ENCODE measurements around the gene METTL25B. TPM values are rescaled to one million over a fixed set of nuclear protein-coding genes. Genes with fewer than 3 reads are reported as not detected.

Gene METTL25B
- total and polyA plus RNA-seq, 5 experiments from 2014 or later: 2.3 to 39.3 (median 6.7) TPM

DNA sequence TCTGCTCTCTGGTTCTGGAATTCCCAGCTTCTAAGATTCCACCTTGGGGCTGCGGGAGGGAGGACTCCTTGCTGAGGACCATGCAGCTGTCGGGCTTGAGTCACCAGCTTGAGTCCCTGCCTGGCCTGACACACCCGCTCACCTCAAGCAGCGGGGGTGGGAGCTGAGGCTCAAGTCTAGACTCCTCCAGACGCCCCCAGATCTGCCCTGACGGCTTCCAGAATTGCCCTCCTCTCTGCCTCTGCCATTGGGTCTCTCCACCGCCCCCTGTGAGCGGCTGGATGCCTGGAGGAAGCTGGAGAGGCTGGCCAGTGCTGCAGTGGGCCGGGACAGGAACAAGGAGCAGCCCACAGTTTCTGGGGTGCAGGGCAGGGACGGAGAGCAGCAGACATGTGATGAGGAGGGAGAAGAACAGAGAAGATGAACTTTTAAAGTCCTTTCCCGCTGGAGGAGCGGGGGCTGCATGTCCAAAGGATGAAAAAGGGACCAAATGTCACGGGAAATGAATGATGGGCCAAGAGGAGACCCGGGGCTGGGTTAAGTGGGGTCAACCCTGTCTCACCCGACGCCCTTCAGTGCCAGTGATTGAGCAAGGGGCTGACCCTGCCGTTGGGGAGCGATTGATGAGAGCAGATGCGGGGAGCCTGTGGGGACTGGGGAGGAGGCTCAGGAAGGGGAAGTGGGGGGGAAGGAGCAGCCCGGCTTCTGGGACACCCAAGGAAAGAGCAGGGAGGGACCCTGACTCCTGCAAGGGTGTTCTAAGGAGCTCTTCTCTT is 36.4 kb upstream of the METTL25B start:
- H3K4me1 Mint-ChIP-seq: peaks cover 19 to 32% (median 25%) of the 10 kb centered on the region in 4 donors
- no peak for ATAC-seq
- H3K36me3 Mint-ChIP-seq: no peaks in the 10 kb centered on the region
- peaks cover 28 to 66% (median 46%) of the 10 kb centered on the region in 5 donors for H3K27me3 Mint-ChIP-seq
- peak overlapping the region in 3 of 10 donors; percentile 67 to 74 (median 72) for H3K27ac Mint-ChIP-seq
- DNase-seq: peak in 1 of 10 donors; percentile 59
- no peaks in the 10 kb centered on the region for H3K9me3 Mint-ChIP-seq
- H3K4me3 Mint-ChIP-seq: peak overlapping the region in 2 of 10 donors; percentile 7 to 41
- POLR2A ChIA-PET: interaction anchor here (0.7 kb wide), 1 partner anchor 22 kb away, joined by 3 read pairs; no protein-coding TSS in a partner anchor

DNA sequence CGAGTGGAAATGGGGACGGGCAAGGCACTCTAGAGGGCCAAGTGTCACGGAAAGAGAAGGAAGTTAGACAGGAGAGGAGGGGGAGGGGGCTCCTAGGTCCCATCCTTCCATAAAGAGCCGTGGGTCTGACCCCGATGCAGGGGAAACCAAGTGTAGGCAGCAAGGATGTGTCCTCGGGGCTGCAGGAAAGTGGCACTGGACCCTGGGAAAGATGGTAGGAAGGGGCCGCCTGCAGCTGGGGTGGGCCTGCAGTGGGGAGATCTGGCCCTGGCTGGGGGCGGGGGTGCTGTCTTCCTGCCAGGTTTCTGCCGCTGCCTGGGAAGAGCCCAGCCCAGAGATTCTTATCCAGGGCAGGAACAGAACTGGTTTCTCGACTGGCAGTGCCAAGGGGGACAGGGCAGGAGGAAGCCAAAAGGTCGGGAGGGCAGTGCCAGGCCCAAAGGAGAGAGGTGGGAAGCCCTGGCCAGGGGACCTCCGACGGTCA is 35.8 kb upstream of the METTL25B start:
- Mint-ChIP-seq H3K4me1 (peaks cover 19 to 32% (median 25%) of the 10 kb centered on the region in 4 donors), H3K27me3 (peaks cover 28 to 69% (median 53%) of the 10 kb centered on the region in 5 donors), H3K27ac (peak overlapping the region in 2 of 10 donors; percentile 67 to 72), H3K9me3 (no peaks in the 10 kb centered on the region), H3K4me3 (peak overlapping the region in 2 of 10 donors; percentile 7 to 41), H3K36me3 (no peaks in the 10 kb centered on the region)
- peak in 1 of 10 donors; percentile 38 for DNase-seq
- POLR2A ChIA-PET: interaction anchor here (0.7 kb wide), 1 partner anchor 21 kb away, joined by 3 read pairs; no protein-coding TSS in a partner anchor
- ATAC-seq: no peak

DNA sequence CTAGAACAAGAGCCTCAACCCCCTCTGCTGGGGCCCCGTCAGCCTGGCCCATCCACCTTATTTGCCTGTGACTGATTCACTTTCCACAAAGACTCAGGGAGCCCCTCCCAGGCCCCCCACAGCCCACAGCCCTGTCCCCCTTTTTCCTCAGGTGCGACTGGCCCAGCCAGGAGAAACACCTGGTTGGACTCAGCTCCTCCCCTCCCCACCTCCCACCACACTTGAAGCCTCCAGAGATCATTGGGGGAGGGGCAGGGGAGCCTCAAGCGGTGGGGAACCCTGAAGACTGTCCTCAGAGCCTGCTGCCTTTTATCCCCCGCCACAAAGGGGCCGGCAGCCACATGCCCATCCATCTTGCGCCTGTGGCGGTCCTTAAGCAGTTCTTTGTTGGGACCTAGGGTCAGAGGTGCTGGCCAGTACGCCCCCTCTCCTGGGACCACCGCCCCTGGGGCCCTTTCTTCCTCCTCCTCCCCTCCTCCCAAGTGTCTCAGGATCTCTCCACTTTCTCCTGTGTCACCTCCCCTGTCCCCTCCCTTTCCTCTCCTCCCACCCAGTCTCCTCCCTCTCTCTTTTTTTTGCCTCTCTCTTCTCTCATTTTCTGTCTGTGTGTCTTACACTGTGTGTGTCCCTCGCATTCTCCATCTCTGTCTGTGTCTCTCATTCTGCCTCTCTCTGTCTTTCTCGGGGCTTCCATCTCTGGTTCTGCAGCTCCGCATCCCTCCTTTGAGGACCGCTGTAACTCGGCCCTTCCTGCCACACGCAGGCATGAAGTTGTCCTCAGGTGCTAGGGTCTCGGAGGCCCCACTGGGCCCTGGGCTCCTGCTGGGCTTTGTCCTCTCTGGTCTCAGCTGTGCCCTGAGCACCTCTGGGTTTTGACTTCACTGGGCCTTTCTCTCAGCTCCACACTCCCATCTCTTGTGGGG is 35.1 kb upstream of the METTL25B start:
- Mint-ChIP-seq H3K9me3 (no peaks in the 10 kb centered on the region), H3K27me3 (peaks cover 28 to 75% (median 57%) of the 10 kb centered on the region in 5 donors), H3K27ac (peak overlapping the region in 3 of 10 donors; percentile 25 to 72 (median 63)), H3K36me3 (no peaks in the 10 kb centered on the region), H3K4me1 (peaks cover 19 to 32% (median 25%) of the 10 kb centered on the region in 4 donors), H3K4me3 (peak overlapping the region in 3 of 10 donors; percentile 15 to 64 (median 36))
- peak in 5 of 10 donors; percentile 12 to 60 (median 21) for DNase-seq
- ATAC-seq: peak in 1 of 2 donors; percentile 15
- POLR2A ChIA-PET: no interaction called here

DNA sequence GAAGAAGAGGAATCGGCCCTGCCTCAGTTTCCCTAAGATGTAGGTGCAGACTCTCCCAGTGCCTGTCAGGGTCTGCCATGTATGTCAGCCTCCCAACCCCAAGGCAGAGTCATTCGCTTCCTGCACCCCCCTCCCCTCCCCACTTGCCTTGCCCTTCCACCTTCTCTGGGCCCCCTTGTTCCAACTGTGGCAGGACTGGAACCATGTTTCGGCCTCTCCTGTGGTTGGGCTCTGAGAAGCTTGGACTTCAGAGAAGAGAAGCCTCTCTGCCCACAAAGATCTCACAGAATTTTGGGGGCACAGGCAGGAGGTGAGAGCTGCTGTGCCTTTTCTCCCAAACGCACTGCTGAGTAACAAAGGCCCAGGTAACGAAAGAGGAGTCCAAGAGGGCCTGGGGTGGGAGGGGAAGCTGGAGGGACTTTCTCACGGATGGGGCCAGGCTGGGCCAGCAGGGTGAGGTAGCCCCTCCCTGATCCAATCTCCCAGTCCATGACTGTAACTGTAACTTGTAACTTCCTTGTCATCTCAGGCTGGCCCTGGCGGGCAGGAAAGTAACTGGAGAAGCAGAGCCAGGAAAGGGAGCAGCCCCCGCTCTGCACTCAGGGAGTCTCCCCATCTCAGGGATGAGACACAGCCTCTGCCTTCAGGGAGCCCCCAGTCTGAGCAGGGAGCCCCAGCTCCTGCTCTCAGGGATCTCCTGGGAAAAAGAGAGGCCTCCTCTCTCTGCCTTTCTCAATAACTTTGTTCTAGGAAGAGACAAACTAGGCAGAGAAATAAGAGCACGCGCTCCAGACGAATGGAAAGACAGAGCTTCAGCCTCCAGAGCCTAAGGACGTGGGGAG is 34.2 kb upstream of the METTL25B start:
- H3K27me3 Mint-ChIP-seq: peaks cover 28 to 82% (median 64%) of the 10 kb centered on the region in 5 donors
- DNase-seq: peak in 1 of 10 donors; percentile 50
- peaks cover 0 to 1% (median 0%) of the 10 kb centered on the region in 3 donors for H3K36me3 Mint-ChIP-seq
- peaks cover 19 to 30% (median 25%) of the 10 kb centered on the region in 4 donors for H3K4me1 Mint-ChIP-seq
- POLR2A ChIA-PET: no interaction called here
- H3K4me3 Mint-ChIP-seq: peak overlapping the region in 1 of 10 donors; percentile 15
- peak overlapping the region in 3 of 10 donors; percentile 20 to 74 (median 59) for H3K27ac Mint-ChIP-seq
- H3K9me3 Mint-ChIP-seq: no peaks in the 10 kb centered on the region
- ATAC-seq: no peak

DNA sequence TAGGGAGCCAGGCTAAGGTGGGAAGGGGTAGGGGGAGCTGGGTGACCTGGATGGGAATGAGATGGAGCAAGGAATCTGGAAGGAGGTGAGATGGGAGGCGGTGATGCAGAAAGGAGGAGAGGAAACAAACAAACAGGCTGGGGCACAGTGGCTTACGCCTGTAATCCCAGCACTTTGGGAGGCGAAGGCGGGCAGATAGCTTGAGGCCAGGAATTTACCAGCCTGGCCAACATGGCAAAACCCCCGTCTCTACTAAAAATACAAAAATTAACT is 33.6 kb upstream of the METTL25B start:
- Mint-ChIP-seq H3K9me3 (no peaks in the 10 kb centered on the region), H3K27ac (peak overlapping the region in 3 of 10 donors; percentile 20 to 74 (median 59)), H3K4me3 (no peak overlapping the region), H3K27me3 (peaks cover 27 to 82% (median 62%) of the 10 kb centered on the region in 5 donors), H3K36me3 (peaks cover 0 to 1% (median 0%) of the 10 kb centered on the region in 3 donors), H3K4me1 (peaks cover 13 to 28% (median 23%) of the 10 kb centered on the region in 4 donors)
- peak in 1 of 10 donors; percentile 41 for DNase-seq
- POLR2A ChIA-PET: interaction anchor here (0.6 kb wide), 1 partner anchor 76 kb away, joined by 4 read pairs; no protein-coding TSS in a partner anchor
- no peak for ATAC-seq

DNA sequence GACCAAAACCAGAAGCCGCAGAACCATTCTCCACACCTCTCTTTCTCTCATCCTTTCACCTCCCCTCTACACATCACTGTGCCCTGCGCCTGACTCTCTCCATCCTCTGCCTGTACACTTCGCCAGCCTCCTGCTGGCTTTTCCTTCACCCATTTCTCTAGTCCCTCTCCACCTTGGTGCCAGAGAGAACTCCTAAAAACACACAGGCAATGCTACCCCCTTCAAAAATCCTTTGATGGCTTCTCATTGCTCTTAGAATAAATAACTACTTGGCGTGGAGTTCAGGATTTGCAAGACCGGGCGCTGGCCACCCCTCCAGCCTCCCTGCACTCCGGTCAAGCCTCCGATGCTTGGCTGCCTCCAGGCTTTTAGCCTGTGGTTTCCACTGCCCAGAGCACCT is 31.5 kb upstream of the METTL25B start:
- POLR2A ChIA-PET: no interaction called here
- H3K27me3 Mint-ChIP-seq: peaks cover 22 to 71% (median 49%) of the 10 kb centered on the region in 5 donors
- ATAC-seq: no peak
- DNase-seq: peak in 1 of 10 donors; percentile 35
- H3K27ac Mint-ChIP-seq: peak overlapping the region in 1 of 10 donors; percentile 84
- H3K36me3 Mint-ChIP-seq: peaks cover 0 to 1% (median 0%) of the 10 kb centered on the region in 3 donors
- peaks cover 14 to 41% (median 27%) of the 10 kb centered on the region in 4 donors for H3K4me1 Mint-ChIP-seq
- no peak overlapping the region for H3K4me3 Mint-ChIP-seq
- H3K9me3 Mint-ChIP-seq: no peaks in the 10 kb centered on the region

DNA sequence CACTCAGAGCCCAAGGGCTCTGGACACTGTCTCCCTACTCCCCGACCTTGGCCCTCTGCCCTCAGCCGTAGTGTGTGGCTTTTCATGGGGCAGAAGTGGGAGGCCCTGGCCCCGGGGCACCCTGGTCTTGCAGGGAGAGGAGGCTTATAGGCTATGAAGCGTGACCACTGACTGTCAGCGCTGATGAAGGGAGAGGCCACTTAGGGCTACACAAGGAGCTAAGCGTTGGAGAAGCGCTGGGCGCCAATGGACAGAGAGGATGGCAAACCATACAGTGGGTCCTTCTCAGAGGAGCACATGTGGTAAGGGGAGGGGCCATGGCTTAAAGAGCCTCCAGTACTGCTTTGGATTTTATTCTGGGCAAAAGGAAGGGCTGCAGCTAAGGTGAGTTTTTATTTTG is 30.8 kb upstream of the METTL25B start:
- H3K27ac Mint-ChIP-seq: no peak overlapping the region
- POLR2A ChIA-PET: no interaction called here

DNA sequence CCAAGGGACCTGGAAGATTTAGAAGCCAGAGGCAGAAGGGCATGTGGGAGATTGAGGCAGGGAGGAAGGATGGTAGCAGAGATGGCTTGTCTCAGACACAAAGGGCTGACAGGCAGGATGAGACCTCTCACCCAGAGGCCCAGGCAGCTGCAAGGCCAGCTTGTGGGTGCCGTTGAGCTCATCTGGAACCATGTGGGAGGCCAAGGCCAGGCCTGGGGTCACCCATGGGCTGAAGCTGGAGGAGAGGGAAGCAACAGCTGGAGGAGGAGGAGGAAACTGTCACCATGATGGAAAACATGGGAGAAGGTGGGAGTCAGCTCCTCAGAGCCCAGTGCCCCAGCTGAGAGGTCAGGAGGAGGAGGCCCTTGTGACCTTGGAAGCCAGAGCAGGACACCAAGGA is 29.3 kb upstream of the METTL25B start:
- no peak overlapping the region for H3K4me3 Mint-ChIP-seq
- peaks cover 4 to 21% (median 12%) of the 10 kb centered on the region in 4 donors for H3K4me1 Mint-ChIP-seq
- peaks cover 13 to 58% (median 41%) of the 10 kb centered on the region in 5 donors for H3K27me3 Mint-ChIP-seq
- H3K36me3 Mint-ChIP-seq: peaks cover 0 to 1% (median 0%) of the 10 kb centered on the region in 3 donors
- no peaks in the 10 kb centered on the region for H3K9me3 Mint-ChIP-seq
- DNase-seq (no peak), ATAC-seq (no peak)
- H3K27ac Mint-ChIP-seq: peak overlapping the region in 1 of 10 donors; percentile 75
- POLR2A ChIA-PET: no interaction called here

More for the DNA sequence above, 30.8 kb upstream of the METTL25B start:
- ATAC-seq: no peak
- peaks cover 17 to 64% (median 42%) of the 10 kb centered on the region in 5 donors for H3K27me3 Mint-ChIP-seq
- no peak for DNase-seq
- H3K36me3 Mint-ChIP-seq: peaks cover 0 to 1% (median 0%) of the 10 kb centered on the region in 3 donors
- no peaks in the 10 kb centered on the region for H3K9me3 Mint-ChIP-seq
- peaks cover 8 to 34% (median 20%) of the 10 kb centered on the region in 4 donors for H3K4me1 Mint-ChIP-seq
- no peak overlapping the region for H3K4me3 Mint-ChIP-seq

DNA sequence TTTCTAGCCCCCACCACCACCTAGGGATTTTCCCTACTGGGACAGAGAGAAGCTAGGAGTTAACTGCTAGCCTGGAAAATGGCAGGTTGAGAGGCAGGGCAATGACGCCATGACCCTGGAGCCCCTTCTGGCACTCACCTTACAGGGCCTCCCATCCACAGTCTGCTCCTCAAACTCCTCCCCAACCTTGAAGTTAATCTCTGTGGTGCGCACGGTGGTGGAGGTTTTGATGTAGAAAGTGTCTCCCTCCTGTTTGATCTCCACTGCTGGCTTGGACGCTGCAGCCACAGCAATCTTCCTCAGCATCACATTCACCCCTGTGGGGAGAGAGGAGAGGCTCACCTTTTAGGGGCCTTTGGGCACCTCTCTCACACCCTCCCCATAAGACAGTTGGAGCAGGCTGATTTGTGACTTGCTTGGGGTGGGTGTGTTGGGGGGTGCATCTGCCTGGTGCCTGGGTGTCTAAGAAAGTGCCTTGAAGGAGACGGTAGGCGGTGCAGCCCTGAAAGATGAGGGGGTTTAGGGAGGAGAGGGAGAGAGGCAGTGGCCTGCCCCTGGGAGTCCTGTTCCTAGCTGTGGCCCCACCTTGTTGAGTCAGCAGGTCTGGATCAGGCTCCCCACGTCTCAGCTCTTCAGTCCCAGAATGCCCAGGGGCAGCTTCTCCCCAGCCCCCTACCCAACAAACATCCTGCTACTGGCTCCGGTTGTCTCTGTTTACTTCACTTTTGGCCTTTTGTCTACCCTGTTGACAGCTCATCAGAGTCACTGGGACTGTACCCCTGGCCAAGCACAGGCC is 27.3 kb upstream of the METTL25B start:
- Mint-ChIP-seq H3K4me3 (peak overlapping the region in 2 of 10 donors; percentile 44 to 58), H3K27ac (peak overlapping the region in 5 of 10 donors; percentile 14 to 82 (median 69)), H3K4me1 (peaks cover 11 to 32% (median 25%) of the 10 kb centered on the region in 4 donors), H3K9me3 (no peaks in the 10 kb centered on the region), H3K36me3 (peaks cover 0 to 1% (median 0%) of the 10 kb centered on the region in 3 donors), H3K27me3 (peaks cover 11 to 57% (median 41%) of the 10 kb centered on the region in 5 donors)
- ATAC-seq: peak; percentile 50 to 88
- POLR2A ChIA-PET: interaction anchor here (0.6 to 0.7 kb wide), 2 partner anchors 73 to 117 kb away, joined by 3 to 6 read pairs; no protein-coding TSS in a partner anchor
- peak in 6 of 10 donors; percentile 16 to 56 (median 46) for DNase-seq

DNA sequence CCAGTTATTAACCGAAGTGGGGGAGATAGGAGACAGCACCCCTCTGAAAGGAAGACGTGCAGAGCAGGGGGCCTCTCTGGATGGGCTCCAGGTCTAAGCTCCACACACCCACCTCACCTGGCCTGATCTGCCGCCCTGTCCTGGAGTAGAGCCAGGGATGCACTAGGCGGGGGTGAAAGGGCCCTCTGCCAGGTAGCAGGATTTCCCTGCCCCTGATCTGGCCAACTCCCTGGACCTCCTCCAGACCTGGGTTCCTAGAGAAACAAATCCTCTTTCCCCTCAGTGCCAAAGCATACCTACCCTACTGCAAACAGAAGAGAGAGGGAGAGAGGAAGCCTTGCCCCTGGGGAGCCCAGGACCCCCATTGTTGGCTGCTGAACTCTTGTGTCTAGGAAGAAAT is 24.9 kb upstream of the METTL25B start:
- Mint-ChIP-seq H3K27me3 (peaks cover 7 to 35% (median 25%) of the 10 kb centered on the region in 5 donors), H3K36me3 (peaks cover 0 to 1% (median 0%) of the 10 kb centered on the region in 3 donors), H3K27ac (no peak overlapping the region), H3K4me3 (peak overlapping the region in 1 of 10 donors; percentile 34), H3K9me3 (no peaks in the 10 kb centered on the region), H3K4me1 (peaks cover 19 to 51% (median 40%) of the 10 kb centered on the region in 4 donors)
- ATAC-seq: no peak
- no peak for DNase-seq
- POLR2A ChIA-PET: interaction anchor here (4.8 kb wide), 1 partner anchor 24 kb away, joined by 33 read pairs; the partner anchor contains the start of genes ISG20L2 and METTL25B

Measured in naive thymus-derived CD8-positive, alpha-beta T cell (primary cell).